ENCODE results near the gene BMP7.

The BMP7 gene

DNA sequence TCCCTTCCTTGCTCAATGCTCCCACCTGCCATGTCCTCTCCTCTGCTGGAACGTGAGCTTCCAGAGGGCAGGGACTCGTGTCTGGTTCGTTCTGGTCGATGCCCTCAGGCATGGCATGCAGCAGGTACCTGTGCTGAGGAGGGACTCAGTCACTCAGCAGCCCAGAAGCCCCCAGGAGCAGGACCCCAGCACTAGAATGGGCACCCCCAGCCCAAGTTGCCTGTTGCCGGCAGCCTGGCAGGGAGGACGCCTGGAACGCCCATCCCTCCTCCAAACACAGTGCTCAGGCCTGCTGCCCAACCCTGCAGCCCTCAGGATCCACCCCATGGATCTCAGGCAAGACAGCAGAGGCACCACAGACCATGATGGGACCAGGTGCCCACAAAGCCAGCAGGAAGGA, 40.6 kb downstream of the BMP7 start:
- DNase-seq (ENCODE audit: low spot score), result no peak

DNA sequence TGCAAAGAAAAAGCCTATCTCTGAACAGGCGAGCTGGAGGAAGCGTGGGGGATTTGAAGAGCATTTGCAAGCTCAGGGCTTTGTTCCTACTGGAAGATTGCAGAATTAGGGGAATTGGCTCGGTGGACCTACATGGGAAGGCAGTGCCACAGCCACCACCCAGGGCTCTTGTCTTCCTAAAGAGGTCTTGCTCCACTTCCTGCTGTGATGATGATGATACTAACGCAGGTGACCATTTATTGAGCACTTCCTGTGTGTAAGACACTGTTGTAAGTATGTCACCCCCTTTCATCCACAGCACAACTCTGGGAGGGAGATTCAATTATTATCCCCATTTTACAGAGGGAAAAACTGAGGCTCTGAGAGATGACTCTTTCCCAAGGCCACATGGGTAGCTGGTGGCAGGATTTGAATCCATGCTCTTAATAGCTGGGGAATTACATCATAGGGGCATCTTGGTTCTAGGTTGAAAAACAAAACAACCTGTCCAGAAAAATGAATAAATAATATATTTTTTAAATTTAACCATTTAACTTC, 41.2 kb downstream of the BMP7 start:
- no peak for DNase-seq (ENCODE audit: low spot score)

DNA sequence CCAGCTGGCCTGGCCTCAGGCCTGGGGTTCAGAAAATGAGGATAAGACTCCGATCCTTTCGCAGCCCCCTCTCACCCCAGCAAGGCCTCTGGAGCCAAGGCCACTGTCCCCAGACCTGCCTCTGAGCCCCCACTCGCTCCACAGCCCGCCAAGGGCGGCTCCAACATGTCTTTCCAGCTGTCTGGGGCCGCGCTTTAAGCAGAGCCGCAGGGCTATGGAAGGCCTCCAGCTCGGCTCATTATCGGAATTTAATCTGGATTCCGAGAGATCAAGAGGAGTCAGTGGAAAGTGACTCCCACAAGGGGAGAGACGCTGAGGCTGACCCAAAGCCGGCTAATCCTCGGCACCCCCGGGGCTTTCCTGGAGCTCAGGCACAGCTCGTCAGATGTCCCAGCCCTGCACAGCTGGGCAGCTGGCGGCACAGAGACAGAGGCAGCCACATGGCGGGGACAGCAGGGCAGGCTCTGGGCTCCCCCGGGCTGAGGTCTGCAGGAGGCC, 41.8 kb downstream of the BMP7 start:
- no peak for DNase-seq (ENCODE audit: low spot score)

DNA sequence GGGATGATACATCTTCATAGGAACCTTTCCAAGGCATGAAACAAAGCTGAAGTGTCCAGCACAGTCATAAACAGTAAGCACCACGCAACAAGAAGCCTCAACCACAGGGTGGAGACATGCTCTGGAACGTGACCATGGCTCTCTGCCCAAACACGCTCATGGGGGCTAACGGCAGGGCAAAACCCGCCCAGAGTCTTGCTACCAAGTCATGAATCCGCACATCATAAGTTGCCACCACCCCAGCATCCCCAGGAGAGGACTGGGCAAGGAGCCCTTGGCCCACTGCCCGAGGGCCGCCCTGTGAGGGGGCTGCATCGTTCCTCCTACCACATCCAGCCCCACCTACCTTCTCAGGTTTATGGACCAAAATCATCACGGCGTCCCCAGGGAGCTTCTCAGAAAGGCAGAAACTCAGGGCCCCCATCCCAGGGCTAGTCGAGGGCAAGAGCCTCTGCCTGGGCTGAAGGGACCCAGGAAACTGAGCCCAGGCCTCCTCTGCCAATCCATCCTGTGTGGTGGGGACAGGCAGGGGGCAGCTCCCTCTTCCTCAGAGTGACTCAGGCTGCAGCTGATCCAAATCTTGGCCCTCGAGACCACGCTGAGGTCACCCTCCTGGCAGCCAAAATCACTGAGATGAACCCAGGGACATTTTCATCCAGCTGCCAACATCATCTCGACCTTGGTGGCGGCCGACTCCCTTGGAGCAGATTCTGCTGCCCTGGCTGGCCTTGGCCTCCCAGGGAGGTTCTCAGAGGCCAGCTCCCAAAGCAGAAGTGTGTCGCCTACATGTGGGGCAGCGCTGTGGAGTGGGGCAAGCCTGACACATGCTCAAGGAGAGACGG, 42.6 kb downstream of the BMP7 start:
- DNase-seq (ENCODE audit: low spot score), result no peak

DNA sequence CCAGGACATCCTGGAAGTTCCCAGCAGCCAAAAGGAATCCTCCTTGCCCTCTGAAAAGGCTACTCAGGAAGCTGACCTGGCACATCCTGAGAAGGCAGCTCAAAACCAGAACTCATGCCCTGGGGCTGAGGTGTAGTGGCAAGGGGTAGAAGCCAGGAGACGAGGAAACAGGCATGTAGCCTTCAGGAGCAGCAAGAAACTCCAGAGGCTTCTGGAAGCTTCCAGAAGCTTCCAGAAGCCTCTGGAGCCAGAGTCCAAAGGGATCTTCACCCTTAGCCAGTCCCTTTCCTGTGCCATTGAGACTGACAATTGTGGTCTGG, 43.9 kb downstream of the BMP7 start:
- no peak for DNase-seq (ENCODE audit: low spot score)

DNA sequence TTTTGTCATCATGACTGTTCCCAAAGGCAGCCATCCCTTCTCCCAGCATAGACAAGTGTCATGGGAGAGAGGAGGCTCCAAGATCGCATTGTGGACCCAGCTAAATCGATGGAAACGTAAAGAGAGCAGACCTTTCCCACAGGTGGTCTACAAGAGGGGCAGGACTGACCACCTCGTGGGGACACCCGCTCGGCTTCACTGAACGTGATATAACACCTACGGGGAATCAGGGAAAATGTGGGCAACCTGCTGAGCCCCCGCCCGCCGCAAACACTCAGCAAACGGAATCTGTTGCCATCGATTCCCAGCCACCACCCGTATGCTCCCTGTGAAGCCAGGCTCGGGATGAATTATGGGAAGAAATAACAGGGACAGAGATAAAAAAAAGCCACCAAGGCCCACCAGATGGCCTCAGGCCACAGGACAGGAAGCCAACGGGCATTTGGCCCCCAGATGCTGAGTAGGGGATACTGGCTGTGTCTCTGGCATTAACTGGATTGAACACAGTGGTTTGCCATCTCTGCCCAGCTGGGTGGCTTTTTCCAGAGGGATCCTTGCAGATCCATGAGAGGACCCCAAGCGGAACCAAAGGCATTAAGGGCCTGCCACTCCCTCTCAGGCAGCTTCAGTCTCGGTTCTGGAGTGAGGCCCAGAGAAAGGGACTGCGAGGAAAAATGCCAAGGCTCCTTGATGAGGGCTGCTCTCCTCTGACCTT, 44.4 kb downstream of the BMP7 start:
- DNase-seq (ENCODE audit: low spot score), result no peak

DNA sequence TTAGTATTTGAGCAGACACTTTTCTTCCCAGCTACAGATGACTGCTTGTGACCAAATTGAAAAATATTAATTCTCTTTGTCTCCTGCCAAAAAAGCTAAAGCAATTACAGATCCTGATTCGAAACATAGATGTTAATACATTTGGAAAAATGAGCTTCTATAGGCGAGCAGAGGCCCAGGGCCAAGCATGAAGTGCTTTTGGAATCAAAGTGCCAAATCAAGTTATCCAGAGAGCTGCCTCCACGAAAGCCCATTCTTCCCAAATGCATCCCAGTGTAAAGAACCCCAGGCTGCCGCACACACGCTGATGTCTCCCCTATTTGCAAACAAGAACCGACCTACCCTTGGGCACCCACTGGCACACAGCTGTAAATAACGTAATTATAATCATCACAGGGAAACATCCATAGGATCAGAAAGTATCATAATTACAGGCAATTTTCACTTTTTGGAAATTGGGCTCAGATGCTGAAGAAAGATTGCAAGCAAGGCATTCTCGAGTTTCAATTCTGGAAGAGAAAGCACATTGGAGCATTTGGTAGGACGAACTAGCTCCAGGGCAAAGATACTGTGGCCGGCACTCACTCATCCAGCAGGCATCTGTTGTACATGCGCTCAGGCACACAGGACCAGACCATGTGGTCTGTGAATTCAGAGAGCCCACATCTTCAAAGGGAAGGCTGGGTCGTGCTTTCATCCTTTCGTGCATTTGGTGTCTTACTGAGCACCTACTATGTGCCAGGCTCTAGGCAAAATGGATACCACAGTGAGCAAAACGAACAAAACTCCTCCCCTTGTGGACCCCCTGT, 45.9 kb downstream of the BMP7 start:
- DNase-seq (ENCODE audit: low spot score), result no peak

DNA sequence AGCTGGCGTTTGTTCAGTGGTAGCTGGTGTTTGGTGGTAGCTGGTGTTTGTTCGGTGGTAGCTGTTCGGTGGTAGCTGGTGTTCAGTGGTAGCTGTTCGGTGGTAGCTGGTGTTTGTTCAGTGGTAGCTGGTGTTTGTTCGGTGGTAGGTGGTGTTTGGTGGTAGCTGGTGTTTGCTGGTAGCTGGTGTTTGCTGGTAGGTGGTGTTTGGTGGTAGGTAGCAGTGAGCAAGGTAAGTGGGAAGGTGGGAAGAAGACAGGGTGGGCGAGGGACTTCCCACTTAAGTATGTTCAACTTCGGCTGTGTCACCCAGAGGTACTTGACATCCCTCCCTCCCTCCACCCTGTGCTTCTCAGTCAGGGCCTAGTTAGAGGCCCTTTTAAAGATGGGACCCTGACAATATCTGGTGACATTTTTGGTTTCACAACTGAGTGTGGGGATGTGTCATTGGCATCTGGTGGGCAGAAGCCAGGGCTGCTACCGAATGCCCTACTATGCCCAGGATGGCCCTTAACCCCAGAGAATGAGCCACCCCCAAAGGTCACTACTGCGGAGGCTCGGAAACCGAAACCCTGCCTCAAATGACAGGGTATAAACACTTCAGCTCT, 47.3 kb downstream of the BMP7 start:
- no peak for DNase-seq (ENCODE audit: low spot score)

DNA sequence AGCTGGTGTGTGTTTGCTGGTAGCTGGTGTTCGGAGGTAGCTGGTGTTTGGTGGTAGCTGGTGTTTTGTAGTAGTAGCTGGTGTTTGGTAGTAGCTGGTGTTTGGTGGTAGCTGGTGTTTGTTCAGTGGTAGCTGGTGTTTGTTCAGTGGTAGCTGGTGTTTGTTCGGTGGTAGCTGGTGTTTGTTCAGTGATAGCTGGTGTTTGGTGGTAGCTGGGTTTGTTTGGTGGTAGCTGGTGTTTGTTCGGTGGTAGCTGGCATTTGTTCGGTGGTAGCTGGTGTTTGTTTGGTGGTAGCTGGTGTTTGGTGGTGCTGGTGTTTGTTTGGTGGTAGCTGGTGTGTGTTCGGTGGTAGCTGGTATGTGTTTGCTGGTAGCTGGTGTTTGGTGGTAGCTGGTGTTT, 48.0 kb downstream of the BMP7 start:
- DNase-seq (ENCODE audit: low spot score), result no peak

DNA sequence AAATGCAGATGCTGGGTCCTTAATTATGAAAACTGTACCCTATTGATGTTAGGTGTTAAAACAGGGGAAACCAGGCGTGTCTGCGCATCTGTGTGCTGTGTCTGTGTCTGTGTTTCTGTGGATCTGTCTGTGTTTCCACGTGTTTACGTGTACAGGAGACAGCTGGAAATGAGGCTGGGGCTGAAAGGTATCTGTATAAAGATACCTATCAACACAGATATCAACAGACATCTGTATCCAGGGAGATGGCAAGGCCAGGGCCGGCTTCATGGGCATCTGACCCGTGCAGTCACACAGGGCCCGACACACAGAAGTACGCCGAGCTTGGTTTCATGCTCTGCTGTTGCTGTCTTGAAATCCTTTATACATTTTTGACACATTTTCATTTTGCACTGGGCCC, 48.6 kb downstream of the BMP7 start:
- DNase-seq (ENCODE audit: low spot score), result no peak

DNA sequence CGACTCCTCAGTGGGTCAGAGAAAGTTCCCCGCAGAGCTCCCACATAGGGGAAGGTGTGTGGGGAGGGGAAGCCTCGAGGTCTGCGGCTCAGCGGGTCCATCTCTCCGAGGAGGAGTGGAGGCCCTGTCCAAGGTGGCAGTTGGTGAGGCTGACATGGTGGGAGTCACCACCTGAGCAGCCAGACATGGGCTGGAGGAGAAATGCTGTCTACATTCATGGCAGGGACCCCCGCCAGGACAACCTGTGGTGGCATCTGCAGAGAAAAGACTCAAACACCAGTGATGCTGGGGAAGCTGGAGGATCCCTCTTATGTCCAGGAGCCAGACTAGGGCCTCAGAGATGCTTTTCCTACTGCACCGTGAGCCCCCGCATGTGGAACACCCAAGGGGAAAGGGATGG, 49.8 kb downstream of the BMP7 start:
- no peak for DNase-seq (ENCODE audit: low spot score)

DNA sequence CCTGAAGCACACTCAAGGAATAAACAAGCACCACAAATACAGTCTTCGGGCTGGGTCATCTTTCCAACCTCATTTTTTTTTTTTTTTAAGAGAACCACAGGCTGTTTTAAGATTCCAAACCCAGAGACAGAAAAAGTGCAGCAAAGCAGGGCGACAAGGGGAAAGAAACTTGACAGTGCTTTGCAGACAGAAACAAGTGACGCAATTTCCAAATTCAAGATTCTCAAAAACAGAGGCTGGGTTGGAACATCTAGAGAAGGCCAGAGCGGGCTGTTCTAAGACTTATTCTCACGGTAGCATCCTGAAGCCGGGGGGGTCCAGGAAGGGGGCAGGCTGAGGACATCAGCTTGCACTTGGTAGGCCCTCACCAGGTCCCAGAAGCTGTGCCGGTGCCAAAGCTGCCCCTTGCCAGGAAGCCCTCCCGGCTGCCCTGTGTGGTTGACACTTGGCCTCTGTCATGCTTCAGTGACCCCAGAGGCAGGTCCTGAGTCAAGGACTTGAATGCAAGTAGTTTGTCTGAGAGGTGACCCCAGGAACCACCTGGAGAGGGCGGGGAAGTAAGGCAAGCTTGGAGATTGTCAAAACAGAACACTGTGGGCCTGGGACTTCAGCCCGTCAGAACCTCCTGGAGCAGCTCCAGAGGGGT, 50.5 kb downstream of the BMP7 start:
- DNase-seq (ENCODE audit: low spot score), result no peak

DNA sequence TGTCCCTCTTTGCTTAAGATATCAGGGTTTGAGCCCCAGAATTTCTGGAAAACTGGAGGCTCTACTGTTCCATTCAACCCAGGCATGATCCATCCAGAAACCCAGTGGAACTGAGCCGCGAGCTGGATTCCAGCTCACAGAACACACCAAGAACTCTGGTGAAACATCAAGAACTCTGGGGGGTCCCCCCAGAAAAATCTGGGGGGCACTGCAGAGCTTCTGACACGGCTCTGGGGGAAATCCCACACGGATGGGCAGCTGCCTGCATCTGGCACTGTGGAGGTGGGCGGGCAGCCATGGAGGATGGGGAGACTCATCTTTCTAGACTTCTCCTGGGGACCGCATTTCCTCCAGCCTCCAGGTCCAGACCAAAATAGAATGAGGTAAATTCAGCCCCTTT, 51.0 kb downstream of the BMP7 start:
- no peak for DNase-seq (ENCODE audit: low spot score)

DNA sequence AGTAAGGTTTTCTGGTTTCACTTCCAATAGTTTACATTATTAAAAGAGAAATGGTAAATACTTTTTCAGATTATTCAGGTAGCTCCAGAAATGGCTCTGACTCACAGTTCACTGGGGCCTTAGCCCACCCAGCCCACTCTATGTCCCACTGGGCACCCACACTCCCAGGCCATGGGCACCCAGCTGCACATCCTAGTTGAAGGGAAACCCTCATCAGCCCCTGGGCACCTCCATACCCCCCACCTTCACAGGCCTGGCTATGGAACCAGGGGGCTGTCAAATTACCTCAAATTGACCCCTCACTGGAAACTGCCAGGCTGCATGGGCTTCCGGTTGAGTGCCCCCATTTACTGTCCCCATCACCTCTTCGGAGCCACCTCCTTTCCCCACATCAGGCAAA, 51.5 kb downstream of the BMP7 start:
- no peak for DNase-seq (ENCODE audit: low spot score)

DNA sequence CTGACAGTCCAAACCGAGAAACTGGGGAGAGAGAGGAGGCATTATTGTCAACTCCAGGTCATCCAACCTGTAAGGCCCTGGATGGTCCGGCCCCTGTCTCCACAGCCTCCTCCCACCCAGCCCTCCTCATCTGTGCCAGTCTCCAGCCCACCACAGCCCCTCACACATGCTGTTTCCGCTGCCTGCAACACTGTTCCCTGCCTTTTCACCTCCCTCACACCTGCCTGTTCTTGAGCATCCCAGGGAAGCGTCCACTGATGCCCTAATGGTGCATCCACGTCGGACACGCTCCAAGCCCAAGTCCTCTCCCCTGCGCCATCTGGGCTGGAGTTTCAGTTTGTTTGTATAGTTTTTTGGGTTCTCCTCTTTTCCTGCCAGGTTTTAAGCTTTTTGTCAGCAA, 52.0 kb downstream of the BMP7 start:
- DNase-seq (ENCODE audit: low spot score), result no peak

DNA sequence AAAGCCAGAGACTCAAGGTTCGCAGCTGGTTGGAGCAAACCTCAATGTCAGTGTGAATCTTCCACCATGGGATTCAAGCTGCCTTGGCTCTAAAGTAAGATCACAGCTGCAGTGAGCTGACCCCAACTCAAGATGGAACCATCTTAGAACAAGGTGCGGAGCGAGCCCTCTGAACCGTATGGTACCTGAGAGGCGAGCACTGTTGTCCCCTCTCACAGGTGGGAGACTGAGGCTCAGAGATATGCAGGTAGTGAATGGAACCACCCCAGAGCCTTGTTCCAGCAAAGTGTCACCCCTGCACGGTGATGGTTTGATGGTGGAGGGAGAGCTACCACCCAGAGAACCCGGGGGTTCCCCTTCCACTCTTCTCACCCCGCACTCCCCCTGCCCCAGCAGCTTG, 52.5 kb downstream of the BMP7 start:
- no peak for DNase-seq (ENCODE audit: low spot score)

DNA sequence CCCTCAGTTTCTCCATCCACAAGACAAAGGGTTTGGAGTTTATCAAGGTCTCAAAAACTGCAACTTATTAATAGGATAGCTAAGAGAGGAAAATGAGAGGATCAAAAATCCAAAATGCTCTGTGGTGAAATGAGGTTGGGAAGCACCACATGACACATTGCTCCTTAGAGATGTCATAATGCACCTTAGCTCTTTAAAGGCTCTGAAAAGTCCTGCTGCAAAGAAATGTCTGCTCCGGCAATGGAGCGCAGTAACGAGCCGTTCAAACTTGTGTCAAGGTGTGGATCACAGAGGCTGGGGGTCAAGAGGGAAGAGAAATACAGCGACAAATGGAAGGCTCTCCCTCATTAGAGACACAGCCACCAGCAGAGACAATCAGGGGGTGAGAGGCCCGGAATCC, 53.1 kb downstream of the BMP7 start:
- no peak for DNase-seq (ENCODE audit: low spot score)

DNA sequence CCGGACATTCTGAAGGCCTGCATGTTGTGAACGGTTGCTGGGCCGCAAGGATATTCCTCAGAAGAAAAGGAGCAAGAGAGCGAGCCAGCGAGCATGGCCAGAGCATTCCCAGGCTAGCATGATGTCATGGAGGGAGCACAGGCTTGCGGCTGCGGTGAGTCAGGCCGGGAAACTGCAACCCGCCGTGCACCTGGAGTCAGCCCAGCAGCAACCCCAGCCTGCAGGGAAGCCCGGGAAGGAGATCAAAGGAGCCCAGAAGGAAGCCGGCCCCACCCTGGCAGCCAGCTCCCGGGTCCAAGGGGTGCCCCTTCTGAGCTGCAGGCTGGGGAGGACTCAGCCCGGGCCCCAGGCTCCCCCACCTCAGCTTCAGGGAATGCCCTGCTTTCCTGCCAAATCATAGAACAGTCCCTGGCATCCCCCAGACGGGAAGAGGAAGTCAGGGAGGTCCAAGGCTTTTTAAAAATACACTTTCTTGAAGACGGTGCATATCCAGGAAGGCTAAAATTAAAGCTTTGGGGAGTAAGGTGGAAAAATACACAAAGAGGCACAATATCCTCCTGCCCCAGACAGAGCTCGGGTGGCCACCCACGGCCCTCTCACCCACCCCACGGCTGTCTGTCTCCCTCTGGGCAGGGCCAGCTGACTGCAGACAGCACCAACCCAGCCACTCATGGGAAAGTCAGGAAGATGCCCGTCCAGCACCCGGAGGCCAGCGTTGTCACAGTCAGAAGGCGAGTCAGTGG, 53.7 kb downstream of the BMP7 start:
- DNase-seq (ENCODE audit: low spot score), result no peak

DNA sequence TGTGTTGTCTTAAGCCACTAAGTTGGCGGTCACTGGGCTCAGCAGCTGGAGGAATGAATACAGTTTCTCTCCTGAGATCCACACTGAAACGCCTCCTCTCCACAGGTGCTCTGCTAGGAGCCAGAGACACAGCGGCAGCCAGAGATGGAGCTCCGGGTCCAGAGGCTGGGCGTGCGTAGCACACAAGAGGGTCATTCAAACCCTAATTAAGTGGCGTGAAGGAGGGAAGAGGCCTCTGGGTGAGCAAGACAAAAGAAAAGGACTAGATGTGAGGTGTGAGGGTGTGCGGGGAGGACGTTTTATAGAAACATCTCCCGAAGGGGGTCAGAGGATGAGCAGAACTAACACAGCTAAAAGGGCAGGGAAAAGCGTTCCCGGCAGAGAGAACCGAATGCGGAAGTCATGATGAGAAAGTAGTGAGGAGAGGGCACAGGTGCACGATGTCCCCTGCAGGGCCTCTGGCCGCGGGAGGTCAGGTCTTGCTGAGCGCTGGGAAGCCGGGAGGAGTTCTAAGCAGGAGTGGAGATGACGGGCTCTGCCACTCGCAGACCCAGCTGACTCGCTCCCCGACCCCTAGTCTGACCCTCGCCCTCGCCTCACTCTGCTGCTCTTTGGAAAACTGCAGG, 54.4 kb downstream of the BMP7 start:
- no peak for DNase-seq (ENCODE audit: low spot score)

DNA sequence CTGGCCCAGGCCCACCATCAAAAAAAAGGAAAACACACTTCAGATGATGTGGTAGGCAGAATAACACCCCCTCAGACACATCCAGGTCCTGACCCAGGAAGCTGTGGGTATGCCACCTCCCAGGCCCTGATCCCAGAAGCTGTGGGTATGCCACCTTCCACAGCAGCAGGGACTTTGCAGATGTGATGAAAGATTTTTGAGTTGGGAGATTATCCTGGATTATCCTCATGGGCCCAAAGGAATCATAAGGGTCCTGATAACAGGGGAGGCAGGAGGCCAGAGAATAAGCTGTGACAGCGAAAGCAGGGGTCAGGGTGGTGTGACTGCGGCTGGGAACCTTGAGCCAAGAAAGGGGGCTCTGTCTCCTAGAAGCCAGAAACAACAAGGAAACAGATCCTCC, 55.0 kb downstream of the BMP7 start:
- no peak for DNase-seq (ENCODE audit: low spot score)

DNA sequence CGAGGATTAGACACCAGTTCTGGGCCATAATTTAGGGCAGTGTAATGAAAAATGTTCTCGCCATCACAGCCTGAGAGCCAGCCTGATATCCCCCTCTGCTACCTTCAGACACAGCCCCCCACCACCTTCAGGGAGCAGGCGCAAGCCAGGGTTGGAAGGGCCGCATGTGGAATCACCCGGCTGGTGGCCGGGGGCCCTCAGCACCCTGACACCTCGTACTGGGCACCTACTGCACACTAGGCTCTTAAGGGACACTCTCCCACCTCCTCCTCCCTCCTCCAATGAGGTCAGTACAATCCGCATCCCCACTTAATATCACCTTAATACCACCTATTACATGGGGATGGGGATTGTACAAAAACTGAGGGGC, 55.5 kb downstream of the BMP7 start:
- DNase-seq (ENCODE audit: low spot score), result no peak
